Measurements from ENCODE around the gene CRTC2.

CRTC2 gene

DNA sequence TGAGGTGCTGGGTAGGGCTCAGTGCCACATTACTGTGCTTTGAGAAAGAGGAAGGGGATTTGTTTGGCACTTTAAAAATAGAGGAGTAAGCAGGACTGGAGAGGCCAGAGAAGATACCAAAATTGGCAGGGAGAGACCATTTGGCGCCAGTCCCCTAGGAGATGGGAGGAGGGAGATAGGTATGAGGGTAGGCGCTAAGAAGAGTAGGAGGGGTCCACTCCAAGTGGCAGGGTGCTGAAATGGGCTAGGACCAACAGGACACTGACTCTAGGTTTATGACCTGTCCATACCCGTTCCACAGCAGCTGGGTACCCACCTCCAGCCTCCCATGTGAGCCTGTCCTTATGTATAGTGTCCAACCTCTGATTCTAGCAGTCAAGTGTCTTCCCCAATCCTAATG, 1.0 kb upstream of the CRTC2 start:
- H3K27ac ChIP-seq (ENCODE audit: low read depth, low read length): no peak overlapping the region; the same call in 1 of the 2 replicates
- no peak overlapping the region for H3K9ac ChIP-seq (ENCODE audit: low read length)
- H3K36me3 ChIP-seq (ENCODE audit: control insufficient read depth, insufficient read depth, low read length): peaks cover 30% of the 10 kb centered on the region
- no peak overlapping the region for H3K4me3 ChIP-seq (ENCODE audit: low read depth, low read length)
- H3K4me1 ChIP-seq (ENCODE audit: control insufficient read depth, insufficient read depth, low read length): peaks cover 28% of the 10 kb centered on the region
- H3K9me3 ChIP-seq (ENCODE audit: control insufficient read depth, insufficient read depth, low read depth, low read length): no peaks in the 10 kb centered on the region
- H3K27me3 ChIP-seq (ENCODE audit: control insufficient read depth, insufficient read depth, low read length): no peaks in the 10 kb centered on the region

- peak overlapping the region; percentile 31 for H3K9ac ChIP-seq (ENCODE audit: low read length)
- H3K4me3 ChIP-seq (ENCODE audit: low read depth, low read length): peak overlapping the region; percentile 25; the same call in 1 of the 2 replicates
- peak overlapping the region; percentile 26; the same call in 1 of the 2 replicates for H3K27ac ChIP-seq (ENCODE audit: low read depth, low read length)
- peaks cover 34% of the 10 kb centered on the region for H3K36me3 ChIP-seq (ENCODE audit: control insufficient read depth, insufficient read depth, low read length)
- H3K9me3 ChIP-seq (ENCODE audit: control insufficient read depth, insufficient read depth, low read depth, low read length): no peaks in the 10 kb centered on the region
- peaks cover 28% of the 10 kb centered on the region for H3K4me1 ChIP-seq (ENCODE audit: control insufficient read depth, insufficient read depth, low read length)
- no peaks in the 10 kb centered on the region for H3K27me3 ChIP-seq (ENCODE audit: control insufficient read depth, insufficient read depth, low read length)
These were observed 499 bp upstream of the CRTC2 start for GRCh38 chr1:153958961-153959260.

GRCh38 chr1:153957744-153958110, 685 bp downstream of the CRTC2 start:
- H3K27ac ChIP-seq (ENCODE audit: low read depth, low read length): peak overlapping the region; percentile 69; the same call in 1 of the 2 replicates
- H3K36me3 ChIP-seq (ENCODE audit: control insufficient read depth, insufficient read depth, low read length): peaks cover 42% of the 10 kb centered on the region
- peak overlapping the region; percentile 90 for H3K9ac ChIP-seq (ENCODE audit: low read length)
- H3K27me3 ChIP-seq (ENCODE audit: control insufficient read depth, insufficient read depth, low read length): no peaks in the 10 kb centered on the region
- no peaks in the 10 kb centered on the region for H3K9me3 ChIP-seq (ENCODE audit: control insufficient read depth, insufficient read depth, low read depth, low read length)
- peaks cover 28% of the 10 kb centered on the region for H3K4me1 ChIP-seq (ENCODE audit: control insufficient read depth, insufficient read depth, low read length)
- H3K4me3 ChIP-seq (ENCODE audit: low read depth, low read length): peak overlapping the region; percentile 74

- H3K4me3 ChIP-seq (ENCODE audit: low read depth, low read length): peak overlapping the region; percentile 74
- peaks cover 28% of the 10 kb centered on the region for H3K4me1 ChIP-seq (ENCODE audit: control insufficient read depth, insufficient read depth, low read length)
- H3K9me3 ChIP-seq (ENCODE audit: control insufficient read depth, insufficient read depth, low read depth, low read length): no peaks in the 10 kb centered on the region
- no peaks in the 10 kb centered on the region for H3K27me3 ChIP-seq (ENCODE audit: control insufficient read depth, insufficient read depth, low read length)
- H3K9ac ChIP-seq (ENCODE audit: low read length): peak overlapping the region; percentile 90
- peaks cover 48% of the 10 kb centered on the region for H3K36me3 ChIP-seq (ENCODE audit: control insufficient read depth, insufficient read depth, low read length)
- H3K27ac ChIP-seq (ENCODE audit: low read depth, low read length): peak overlapping the region; percentile 69; the same call in 1 of the 2 replicates
These were observed 1.3 kb downstream of the CRTC2 start for GRCh38 chr1:153956997-153957715.

GRCh38 chr1:153954826-153955225, 3.6 kb downstream of the CRTC2 start:
- Histone ChIP-seq H3K36me3 (ENCODE audit: control insufficient read depth, insufficient read depth, low read length) (peaks cover 49% of the 10 kb centered on the region), H3K27ac (ENCODE audit: low read depth, low read length) (no peak overlapping the region), H3K4me3 (ENCODE audit: low read depth, low read length) (no peak overlapping the region), H3K9me3 (ENCODE audit: control insufficient read depth, insufficient read depth, low read depth, low read length) (no peaks in the 10 kb centered on the region), H3K4me1 (ENCODE audit: control insufficient read depth, insufficient read depth, low read length) (peaks cover 23% of the 10 kb centered on the region), H3K9ac (ENCODE audit: low read length) (no peak overlapping the region), H3K27me3 (ENCODE audit: control insufficient read depth, insufficient read depth, low read length) (no peaks in the 10 kb centered on the region)

DNA sequence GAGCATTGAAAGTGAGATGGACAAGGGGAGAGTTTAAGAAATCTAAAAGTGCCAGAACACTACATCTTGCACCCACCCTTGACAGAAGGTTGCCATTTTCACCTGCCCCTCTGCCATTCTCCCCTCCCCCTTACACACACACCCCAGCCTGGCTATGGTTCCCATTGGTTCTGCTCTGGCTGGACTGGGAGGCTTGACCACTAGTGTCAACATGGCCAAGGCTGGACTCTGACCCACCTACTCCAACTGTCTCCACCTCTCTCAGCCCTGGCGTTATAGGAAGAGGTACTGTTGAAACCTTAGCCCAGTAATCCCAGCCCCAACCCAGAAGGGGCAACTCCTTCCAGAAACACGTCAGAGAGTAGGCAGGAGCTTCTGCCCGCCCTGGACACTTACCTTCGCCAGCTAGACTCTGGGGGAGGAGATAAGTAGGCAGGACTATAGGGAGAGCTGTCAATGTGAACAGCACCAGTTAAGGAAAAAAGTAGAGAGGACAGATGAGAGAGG, 4.5 kb downstream of the CRTC2 start:
- Histone ChIP-seq H3K4me3 (ENCODE audit: low read depth, low read length) (no peak overlapping the region), H3K4me1 (ENCODE audit: control insufficient read depth, insufficient read depth, low read length) (peaks cover 16% of the 10 kb centered on the region), H3K27me3 (ENCODE audit: control insufficient read depth, insufficient read depth, low read length) (no peaks in the 10 kb centered on the region), H3K36me3 (ENCODE audit: control insufficient read depth, insufficient read depth, low read length) (peaks cover 51% of the 10 kb centered on the region), H3K9me3 (ENCODE audit: control insufficient read depth, insufficient read depth, low read depth, low read length) (no peaks in the 10 kb centered on the region), H3K27ac (ENCODE audit: low read depth, low read length) (no peak overlapping the region), H3K9ac (ENCODE audit: low read length) (no peak overlapping the region)

DNA sequence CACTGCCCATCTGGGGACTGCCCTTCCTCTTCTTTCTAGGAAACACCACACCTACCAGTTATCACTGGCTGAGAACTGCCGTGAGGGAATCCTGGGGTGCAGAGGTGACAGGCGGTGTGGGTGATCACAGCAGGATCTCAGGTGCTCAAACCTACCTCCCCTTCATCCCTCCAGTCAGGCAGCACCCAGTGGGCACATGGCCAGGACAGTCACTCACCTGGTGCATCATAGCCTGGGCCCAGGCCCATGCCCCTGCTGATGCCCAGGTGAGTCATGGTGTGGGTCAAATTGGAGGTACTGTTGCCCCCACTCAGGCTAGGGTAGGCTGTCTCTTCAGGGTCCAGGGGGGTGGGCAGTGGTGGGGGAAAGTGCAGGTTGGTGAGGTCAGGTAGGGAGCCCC, 6.6 kb downstream of the CRTC2 start:
- no peaks in the 10 kb centered on the region for H3K9me3 ChIP-seq (ENCODE audit: control insufficient read depth, insufficient read depth, low read depth, low read length)
- no peak overlapping the region for H3K4me3 ChIP-seq (ENCODE audit: low read depth, low read length)
- H3K27ac ChIP-seq (ENCODE audit: low read depth, low read length): no peak overlapping the region
- H3K9ac ChIP-seq (ENCODE audit: low read length): no peak overlapping the region
- H3K4me1 ChIP-seq (ENCODE audit: control insufficient read depth, insufficient read depth, low read length): peaks cover 8% of the 10 kb centered on the region
- H3K36me3 ChIP-seq (ENCODE audit: control insufficient read depth, insufficient read depth, low read length): peaks cover 66% of the 10 kb centered on the region
- H3K27me3 ChIP-seq (ENCODE audit: control insufficient read depth, insufficient read depth, low read length): no peaks in the 10 kb centered on the region

DNA sequence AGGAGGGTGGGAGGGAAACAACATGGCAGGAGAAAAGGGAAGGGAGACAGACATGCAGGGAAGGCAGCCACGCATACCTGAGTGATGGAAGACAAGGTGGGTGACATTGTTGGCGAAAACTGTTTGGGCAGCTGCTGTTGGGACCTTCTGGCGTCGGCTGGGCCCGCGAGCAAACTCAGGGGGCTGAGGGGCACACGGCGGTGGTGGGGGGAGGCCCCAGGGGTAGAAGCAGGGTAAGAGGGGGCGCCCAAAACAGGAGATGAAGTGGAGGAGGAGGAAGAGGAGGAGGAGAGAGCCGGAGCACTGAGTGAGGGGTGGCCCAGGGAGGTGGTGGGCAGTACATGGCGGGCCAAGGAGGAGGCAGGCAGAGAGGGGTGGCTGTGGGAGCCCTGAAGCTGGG, 7.2 kb downstream of the CRTC2 start:
- Histone ChIP-seq H3K4me1 (ENCODE audit: control insufficient read depth, insufficient read depth, low read length) (peaks cover 2% of the 10 kb centered on the region; the same call in 1 of the 2 replicates), H3K36me3 (ENCODE audit: control insufficient read depth, insufficient read depth, low read length) (peaks cover 66% of the 10 kb centered on the region), H3K9me3 (ENCODE audit: control insufficient read depth, insufficient read depth, low read depth, low read length) (no peaks in the 10 kb centered on the region), H3K27ac (ENCODE audit: low read depth, low read length) (no peak overlapping the region), H3K27me3 (ENCODE audit: control insufficient read depth, insufficient read depth, low read length) (no peaks in the 10 kb centered on the region), H3K4me3 (ENCODE audit: low read depth, low read length) (no peak overlapping the region), H3K9ac (ENCODE audit: low read length) (no peak overlapping the region)

- H3K4me1 ChIP-seq (ENCODE audit: control insufficient read depth, insufficient read depth, low read length): 0 out of 2 replicates have a peak, but pooled peaks cover 9% of the 10 kb centered on the region
- H3K4me3 ChIP-seq (ENCODE audit: low read depth, low read length): peak within 1 kb of the TSS; percentile 77
- peak within 1 kb of the TSS; percentile 83 for H3K9ac ChIP-seq (ENCODE audit: low read length)
- H3K27ac ChIP-seq (ENCODE audit: low read depth, low read length): peak within 1 kb of the TSS; percentile 34; the same call in 1 of the 2 replicates
- no peaks in the 10 kb centered on the region for H3K9me3 ChIP-seq (ENCODE audit: control insufficient read depth, insufficient read depth, low read depth, low read length)
- H3K36me3 ChIP-seq (ENCODE audit: control insufficient read depth, insufficient read depth, low read length): peaks cover 64% of the 10 kb centered on the region
- no peaks in the 10 kb centered on the region for H3K27me3 ChIP-seq (ENCODE audit: control insufficient read depth, insufficient read depth, low read length)
These were observed 11.7 kb downstream of the CRTC2 start, which contains the start of gene DENND4B for GRCh38 chr1:153946622-153947241. DENND4B (minus strand) TSS chr1:153946718; CDS start chr1:153944374, 2,344 bp downstream.

DNA sequence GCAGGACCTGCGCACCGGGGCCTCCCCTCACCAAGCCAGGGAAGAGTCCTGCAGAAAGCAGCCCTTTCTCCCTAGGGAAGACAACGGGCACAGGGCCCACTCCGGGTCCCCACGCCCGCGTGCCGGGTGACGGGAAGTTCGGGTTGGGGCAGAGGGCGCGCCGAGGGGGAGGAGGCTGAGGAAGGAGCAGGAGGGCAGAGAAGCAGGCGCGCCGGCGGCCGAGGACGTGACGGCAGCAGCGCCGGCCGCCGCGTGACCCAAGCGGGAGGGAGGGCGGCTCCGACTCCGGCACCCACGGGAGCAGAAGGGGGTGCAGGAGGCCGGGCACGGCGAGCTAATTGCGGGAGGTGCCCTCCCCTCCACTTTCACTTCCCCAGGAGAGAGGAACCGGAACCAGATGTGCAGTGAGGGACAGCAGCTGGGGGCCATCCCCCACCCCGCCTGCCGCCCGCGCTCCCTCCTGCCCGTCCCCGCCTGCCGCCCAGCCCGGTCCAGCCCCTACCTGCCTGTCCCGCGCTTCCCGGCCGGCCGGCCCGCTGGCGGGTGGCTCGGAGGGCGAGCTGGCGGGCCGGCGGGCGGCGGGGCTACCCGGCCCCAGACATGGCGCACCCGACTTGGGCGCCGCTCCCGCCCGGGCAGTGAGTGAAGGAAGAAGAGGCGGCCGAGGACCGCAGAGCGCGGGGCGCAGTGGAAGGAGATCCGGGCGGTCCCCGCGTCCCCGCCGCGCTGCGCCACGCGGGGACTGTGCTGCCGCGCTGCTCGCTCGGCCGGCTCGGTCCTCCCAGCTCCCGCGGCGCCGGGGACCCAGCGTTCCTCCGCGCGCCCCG, 12.4 kb downstream of the CRTC2 start:
- no peaks in the 10 kb centered on the region for H3K9me3 ChIP-seq (ENCODE audit: control insufficient read depth, insufficient read depth, low read depth, low read length)
- peak overlapping the region; percentile 34; the same call in 1 of the 2 replicates for H3K27ac ChIP-seq (ENCODE audit: low read depth, low read length)
- H3K9ac ChIP-seq (ENCODE audit: low read length): peak overlapping the region; percentile 83
- 0 out of 2 replicates have a peak, but pooled peaks cover 9% of the 10 kb centered on the region for H3K4me1 ChIP-seq (ENCODE audit: control insufficient read depth, insufficient read depth, low read length)
- no peaks in the 10 kb centered on the region for H3K27me3 ChIP-seq (ENCODE audit: control insufficient read depth, insufficient read depth, low read length)
- H3K36me3 ChIP-seq (ENCODE audit: control insufficient read depth, insufficient read depth, low read length): peaks cover 64% of the 10 kb centered on the region
- peak overlapping the region; percentile 77 for H3K4me3 ChIP-seq (ENCODE audit: low read depth, low read length)
